K562 (cell line): ENCODE measurements around the gene CCDC27. TPM values are rescaled to one million over a fixed set of nuclear protein-coding genes. Genes with fewer than 3 reads are reported as not detected.

Source experiments
- ATAC-seq: fragments of 200-7000 bp; cut with Tn5 transposase; 3 replicates; pipeline ENCODE4 v1.9.1; 2020; ENCODE audit warnings: moderate library complexity
- BruUV-seq: library from RNA; stranded (reverse); fragments of 400-500 nt; replicated peaks from 2 replicates; lab custom pipeline; 2021; lab: Mats Ljungman, UMichigan
- CTCF ChIA-PET: fragments of 300-600 bp; formaldehyde crosslinking; extraction: SDS; loops from one replicate; lab custom pipeline; 2021; ENCODE audit warnings: low intra/inter-chr PET ratio; lab: Yijun Ruan, JAX
- POLR2A ChIA-PET: fragments of 300-600, 350-650 bp; sonication (Branson Sonifier 250); formaldehyde crosslinking; extraction: SDS; loops from one replicate; lab custom pipeline; 2021; ENCODE audit warnings: antibody characterized with exemption, inconsistent platforms; lab: Yijun Ruan, JAX
- DNase-seq, 4 experiments: peaks; one replicate each; pipeline versions ENCODE4 v3.0.0 to v3.0.0-alpha.2; 2011 to 2018; ENCODE audit warnings: low spot score in 3 of 4, mixed read lengths in 3 of 4; ENCODE audit errors: extremely low read depth in 1 of 4
- FAIRE-seq: peaks from 2 replicates; lab custom pipeline; 2011; peaks lifted over from hg19 to GRCh38; lab: Jason Lieb, UNC
- H2AFZ ChIP-seq: 2 replicates; pipeline ENCODE4 v1.6.0; 2011; ENCODE audit warnings: low read depth, low read length, control low read depth, inconsistent platforms
- H3K27ac ChIP-seq: fragments of 200-600 bp; 3 replicates; pipeline ENCODE4 v1.8.0; 2011; ENCODE audit warnings: low read depth, mild to moderate bottlenecking, control low read depth, inconsistent platforms, low read length, moderate library complexity, mixed read lengths; ENCODE audit errors: extremely low read depth
- H3K27me3 ChIP-seq, 2 experiments: fragments of 300-600 bp in 1 of 2; 2 replicates in 1 of 2; 3 replicates in 1 of 2; pipeline versions ENCODE4 v1.6.0 to v1.8.0; 2011; ENCODE audit warnings: inconsistent platforms in 2 of 2, low read length in 2 of 2, mild to moderate bottlenecking in 1 of 2, mixed read lengths in 1 of 2, moderate library complexity in 1 of 2; ENCODE audit not compliant: control insufficient read depth in 2 of 2, insufficient read depth in 2 of 2
- H3K36me3 ChIP-seq: fragments of 300-600 bp; 3 replicates; pipeline ENCODE4 v1.8.0; 2011; ENCODE audit warnings: mild to moderate bottlenecking, low read length, inconsistent platforms; ENCODE audit not compliant: control insufficient read depth, insufficient read depth
- H3K4me1 ChIP-seq, 2 experiments: fragments of 200-600 bp in 1 of 2; replicated peaks in 1 of 2; 2 replicates in 1 of 2; 3 replicates in 1 of 2; pipeline versions ENCODE4 v1.5.1 to v1.8.0; 2011; ENCODE audit warnings: inconsistent platforms in 2 of 2, low read length in 2 of 2, mild to moderate bottlenecking in 1 of 2, mixed read lengths in 1 of 2, moderate library complexity in 1 of 2; ENCODE audit not compliant: control insufficient read depth in 2 of 2, insufficient read depth in 2 of 2
- H3K4me2 ChIP-seq: 2 replicates; pipeline ENCODE4 v1.6.1; 2011; ENCODE audit warnings: low read length, control low read depth, inconsistent platforms, mixed read lengths; ENCODE audit not compliant: insufficient read depth
- H3K4me3 ChIP-seq: fragments of 200-600 bp; sonication (generic), shearing (Covaris generic); 2 replicates; pipeline ENCODE4 v1.5.1; 2016; ENCODE audit warnings: control low read depth, inconsistent platforms
- H3K79me2 ChIP-seq: fragments of 200-600 bp; 3 replicates; pipeline ENCODE4 v1.8.0; 2011; ENCODE audit warnings: low read length, inconsistent platforms; ENCODE audit not compliant: control insufficient read depth, insufficient read depth
- H3K9ac ChIP-seq, 2 experiments: 2 replicates each; pipeline versions ENCODE4 v1.6.0 to v1.6.1; 2011; ENCODE audit warnings: low read depth in 2 of 2, low read length in 2 of 2, control low read depth in 1 of 2, inconsistent platforms in 1 of 2, mild to moderate bottlenecking in 1 of 2, mixed read lengths in 1 of 2; ENCODE audit not compliant: insufficient read depth in 1 of 2
- H3K9me1 ChIP-seq: one replicate; pipeline ENCODE4 v1.6.0; 2011; ENCODE audit warnings: inconsistent platforms, mild to moderate bottlenecking, low read length, moderate library complexity; ENCODE audit not compliant: control insufficient read depth, insufficient read depth
- H3K9me3 ChIP-seq: replicated peaks from 2 replicates; pipeline ENCODE4 v1.5.1; 2011; ENCODE audit warnings: low read depth, low read length, inconsistent platforms; ENCODE audit not compliant: control insufficient read depth, insufficient read depth
- H4K20me1 ChIP-seq: replicated peaks from 2 replicates; pipeline ENCODE4 v1.6.1; 2011; ENCODE audit warnings: low read length, inconsistent platforms, mixed read lengths; ENCODE audit not compliant: control insufficient read depth, insufficient read depth
- BCOR ChIP-seq: fragments of 450-650 bp; IDR thresholded peaks from 2 replicates; pipeline ENCODE4 v1.6.1; 2016
- COPS2 ChIP-seq: fragments of 450-650 bp; conservative IDR thresholded peaks from 2 replicates; pipeline ENCODE4 v1.6.1; 2016; ENCODE audit warnings: mild to moderate bottlenecking, moderate library complexity
- HMBOX1 ChIP-seq: sonication (generic); IDR thresholded peaks from 2 replicates; pipeline ENCODE4 v1.6.1; 2016
- MYC ChIP-seq, 2 experiments: fragments of 250-450 bp in 1 of 2; sonication (Bioruptor Pico) in 1 of 2; IDR thresholded peaks; 2 replicates each; pipeline versions ENCODE4 v1.5.1 to v1.6.1; 2012 to 2021; ENCODE audit warnings: low read depth in 2 of 2, borderline replicate concordance in 1 of 2, improper control_type of control experiment in 1 of 2, low read length in 1 of 2, mild to moderate bottlenecking in 1 of 2, moderate library complexity in 1 of 2
- OTX1 ChIP-seq: fragments of 450-650 bp; formaldehyde crosslinking; IDR thresholded peaks from 2 replicates; pipeline ENCODE4 v1.4.0; 2022; ENCODE audit warnings: mild to moderate bottlenecking
- PPARD ChIP-seq: fragments of 250-450 bp; sonication (Bioruptor Pico); IDR thresholded peaks from 2 replicates; pipeline ENCODE4 v1.8.0; 2022; ENCODE audit warnings: inconsistent platforms, mild to moderate bottlenecking, moderate library complexity
- RBM14 ChIP-seq: fragments of 200-400 bp; formaldehyde crosslinking; IDR thresholded peaks from 2 replicates; pipeline ENCODE4 v1.6.1; 2018; ENCODE audit warnings: low read depth, mild to moderate bottlenecking, low read length, moderate library complexity, borderline replicate concordance; ENCODE audit not compliant: insufficient read depth
- RERE ChIP-seq: sonication (generic); formaldehyde crosslinking; IDR thresholded peaks from 2 replicates; pipeline ENCODE4 v1.8.0; 2023; ENCODE audit warnings: missing genetic modification reagents, mild to moderate bottlenecking, borderline replicate concordance
- RHOXF2B ChIP-seq: fragments of 250-450 bp; sonication (Bioruptor Pico); conservative IDR thresholded peaks from 2 replicates; pipeline ENCODE4 v1.5.1; 2021
- SMARCA4 ChIP-seq: fragments of 450-650 bp; IDR thresholded peaks from 2 replicates; pipeline ENCODE4 v1.6.1; 2016
- ZFX ChIP-seq: sonication (generic); formaldehyde crosslinking; IDR thresholded peaks from 2 replicates; pipeline ENCODE4 v1.8.0; 2022; ENCODE audit warnings: mild to moderate bottlenecking, missing genetic modification reagents, moderate library complexity
- ZNF586 ChIP-seq: fragments of 450-650 bp; formaldehyde crosslinking; conservative IDR thresholded peaks from 2 replicates; pipeline ENCODE4 v1.4.0; 2020; ENCODE audit warnings: mild to moderate bottlenecking, moderate library complexity
- ZNF764 ChIP-seq: fragments of 250-450 bp; sonication (Bioruptor Pico); IDR thresholded peaks from 2 replicates; pipeline ENCODE4 v1.4.0; 2020; ENCODE audit warnings: low read depth, mild to moderate bottlenecking, moderate library complexity
- WGBS: fragments of 100-300 bp; shearing (Covaris generic); methylation state at CpG from one replicate; pipeline ENCODE4 v1.1.6; 2016; ENCODE audit warnings: low coverage, mixed read lengths; ENCODE audit not compliant: insufficient coverage; ENCODE audit errors: missing lambda C conversion rate; 5-methylcytosine and 5-hydroxymethylcytosine counted together
- in situ Hi-C: fragments of 300-500 bp; cut with MboI; formaldehyde crosslinking; loops from 4 replicates; pipeline ENCODE4 v1.15.0; 2018; ENCODE audit warnings: inconsistent platforms, mixed read lengths
- intact Hi-C: fragments of 100-400 bp; cut with micrococcal nuclease; formaldehyde crosslinking; loops from 2 replicates; pipeline ENCODE4 v1.14.2; 2022
- polyA plus RNA-seq, 8 experiments: library from polyadenylated mRNA; depleted of rRNA in 4 of 8; stranded (reverse) in 5 of 8; unstranded in 3 of 8; fragments of >200 nt; fragmentation: Nextera tagmentation in 2 of 8; fragmentation: Illumina TruSeq in 1 of 8; extraction: Ambion mirVana in 2 of 8; extraction: Trizol in 1 of 8; gene quantifications; 2 replicates each; pipeline versions ENCODE4 v1.2.1 to v1.2.3, GENCODE V29; 2011 to 2014; ENCODE audit warnings: inconsistent platforms in 1 of 8, missing spikeins in 1 of 8
- total RNA-seq, 7 experiments: library from RNA; depleted of rRNA in 6 of 7; stranded (reverse); fragments of >200 nt in 6 of 7; fragmentation: Illumina TruSeq in 2 of 7; extraction: Trizol in 2 of 7; gene quantifications; 2 replicates each; pipeline versions ENCODE4 v1.2.1 to v1.2.3, GENCODE V29; 2011 to 2021; ENCODE audit warnings: low replicate concordance in 1 of 7

Gene CCDC27
- total and polyA plus RNA-seq, 9 of the 15 experiments (the other 6 are each of a cell fraction or from before 2014, with no cell fraction given) = 0.01 to 0.04 TPM; not detected in 7

- intact Hi-C loops = no loop called here
- no peak overlapping the region for H2AFZ ChIP-seq
- POLR2A ChIA-PET = interaction anchor here (0.6 to 1.3 kb wide), 2 partner anchors 11 to 549 kb away, joined by 3 to 4 read pairs; no protein-coding TSS in a partner anchor
Observed at GRCh38 chr1:3725366-3725765, 26.9 kb upstream of the CCDC27 start.

More at GRCh38 chr1:3725366-3725765, 26.9 kb upstream of the CCDC27 start:
- DNase-seq (no peak), ATAC-seq (no peak), FAIRE-seq (no peak)
- 21% methylated on average over 2 of the region's 2 CpGs for WGBS
- in situ Hi-C loops = no loop called here
- Histone ChIP-seq H4K20me1 (peaks cover 17% of the 10 kb centered on the region), H3K4me3 (no peak overlapping the region), H3K9me1 (peaks cover 3% of the 10 kb centered on the region), H3K9me3 (no peaks in the 10 kb centered on the region), H3K9ac (no peak overlapping the region; a peak in 1 of 4 replicates), H3K4me2 (no peak overlapping the region), H3K79me2 (no peaks in the 10 kb centered on the region), H3K36me3 (no peaks in the 10 kb centered on the region), H3K4me1 (peaks cover 0 to 45% of the 10 kb centered on the region in 2 experiments; a peak in 2 of 5 replicates), H3K27ac (no peak overlapping the region), H3K27me3 (peaks cover 16 to 57% of the 10 kb centered on the region in 2 experiments; a peak in 4 of 5 replicates)
- no TSS peak for BruUV-seq
- CTCF ChIA-PET = interaction anchor here (0.9 to 1.8 kb wide), 4 partner anchors 64 to 234 kb away, joined by 4 to 9 read pairs (median 7); no protein-coding TSS in a partner anchor
- no peak for TF ChIP-seq PPARD (CRISPR knock-in tag)
- no peak for TF ChIP-seq RHOXF2B (CRISPR knock-in tag)
- no peak for TF ChIP-seq ZFX (CRISPR knock-in tag)
- no peak for TF ChIP-seq MYC (IDR thresholded peaks at IDR 0.05; ENCODE audit: low read depth, low read length)
- TF ChIP-seq MYC (CRISPR knock-in tag; IDR thresholded peaks at IDR 0.05; ENCODE audit: borderline replicate concordance, low read depth) = no peak
- no peak for TF ChIP-seq RBM14
- no peak for TF ChIP-seq COPS2
- TF ChIP-seq ZNF586 (CRISPR knock-in tag) = no peak
- TF ChIP-seq BCOR = no peak
- no peak for TF ChIP-seq ZNF764 (CRISPR knock-in tag)
- no peak for TF ChIP-seq SMARCA4
- no peak for TF ChIP-seq OTX1 (CRISPR knock-in tag)
- no peak for TF ChIP-seq RERE (CRISPR knock-in tag)
- TF ChIP-seq HMBOX1 = no peak
